Renal cortex interstitium (tissue), 11 donors: Measurements from ENCODE around the gene SOCS1. TPM values are rescaled to one million over a fixed set of nuclear protein-coding genes. Genes with fewer than 3 reads are reported as not detected.

Experiments
- DNase-seq, 11 donors: peaks; one replicate each; pipeline ENCODE4 v3.0.0-alpha.2; 2013; ENCODE audit warnings: low read depth in 9 of 11, low spot score in 4 of 11; ENCODE audit errors: extremely low read depth in 1 of 11
- polyA plus RNA-seq, 3 donors: library from polyadenylated mRNA; unstranded; fragments of 120-200 nt; gene quantifications; one replicate each; pipeline ENCODE4 v1.2.1, GENCODE V29; 2013; ENCODE audit not compliant: insufficient read length in 3 of 3

SOCS1 gene
- polyA plus RNA-seq, 3 donors = 4.7 to 7.2 (median 6.3) TPM

GRCh38 chr16:11217651-11218603, 38.1 kb downstream of the SOCS1 start:
- no peak for DNase-seq

- no peak for DNase-seq
These were observed 40.0 kb downstream of the SOCS1 start for GRCh38 chr16:11215935-11216556.

GRCh38 chr16:11213799-11214198, 42.2 kb downstream of the SOCS1 start:
- no peak for DNase-seq

GRCh38 chr16:11213373-11213772, 42.6 kb downstream of the SOCS1 start:
- DNase-seq = no peak

- DNase-seq = no peak
These were observed 43.2 kb downstream of the SOCS1 start for GRCh38 chr16:11212798-11213196.

- DNase-seq = no peak
These were observed 43.8 kb downstream of the SOCS1 start for GRCh38 chr16:11211977-11212797.

GRCh38 chr16:11211061-11211976, 44.7 kb downstream of the SOCS1 start:
- no peak for DNase-seq

- DNase-seq = no peak
These were observed 45.7 kb downstream of the SOCS1 start for GRCh38 chr16:11210260-11210659.

- DNase-seq = no peak
These were observed 46.9 kb downstream of the SOCS1 start for GRCh38 chr16:11208916-11209665.

- DNase-seq = no peak
These were observed 48.4 kb downstream of the SOCS1 start for GRCh38 chr16:11207646-11208045.

- no peak for DNase-seq
These were observed 50.0 kb downstream of the SOCS1 start for GRCh38 chr16:11205754-11206581.

- DNase-seq = no peak
These were observed 50.8 kb downstream of the SOCS1 start for GRCh38 chr16:11205065-11205699.

- no peak for DNase-seq
These were observed 51.4 kb downstream of the SOCS1 start for GRCh38 chr16:11204513-11205047.
